A673 (cell line): ENCODE results near the gene KCNQ1. TPM values are rescaled to one million over a fixed set of nuclear protein-coding genes. Genes with fewer than 3 reads are reported as not detected.

Experiments
- BruUV-seq: library from RNA; stranded (reverse); fragments of 400-500 nt; replicated peaks from 2 replicates; lab custom pipeline; 2021; lab: Mats Ljungman, UMichigan
- CTCF ChIA-PET: fragments of 300-600 bp; sonication (Branson Sonifier 250); formaldehyde crosslinking; loops from one replicate; lab custom pipeline; 2022; ENCODE audit warnings: antibody characterized with exemption; lab: Charles Lee
- POLR2A ChIA-PET: fragments of 300-600 bp; sonication (Branson Sonifier 250); formaldehyde crosslinking; loops from one replicate; lab custom pipeline; 2022; ENCODE audit warnings: antibody characterized with exemption; ENCODE audit not compliant: low non-redundant PET; lab: Charles Lee
- DNase-seq: peaks from one replicate; pipeline ENCODE4 v3.0.0-alpha.2; 2015; ENCODE audit warnings: low spot score
- H3K27ac ChIP-seq: fragments of 200-600 bp; sonication (generic); 2 replicates; pipeline ENCODE4 v1.5.1; 2016; ENCODE audit warnings: mixed run types, low read depth, mild to moderate bottlenecking, mixed read lengths, antibody characterized with exemption, low read length; ENCODE audit not compliant: poor library complexity, severe bottlenecking
- H3K27me3 ChIP-seq: fragments of 200-600 bp; sonication (generic); replicated peaks from 2 replicates; pipeline ENCODE4 v1.6.1; 2017; ENCODE audit warnings: mixed run types, low read depth, mild to moderate bottlenecking, mixed read lengths, antibody characterized with exemption, low read length; ENCODE audit not compliant: insufficient read depth, poor library complexity
- H3K36me3 ChIP-seq: fragments of 200-600 bp; sonication (generic); 2 replicates; pipeline ENCODE4 v1.6.1; 2016; ENCODE audit warnings: mixed run types, mild to moderate bottlenecking, mixed read lengths, antibody characterized with exemption, low read length; ENCODE audit not compliant: insufficient read depth, poor library complexity, severe bottlenecking
- H3K4me1 ChIP-seq: fragments of 200-600 bp; sonication (generic); 2 replicates; pipeline ENCODE4 v1.6.1; 2017; ENCODE audit warnings: mixed run types, mild to moderate bottlenecking, mixed read lengths, antibody characterized with exemption, low read length; ENCODE audit not compliant: insufficient read depth, poor library complexity, severe bottlenecking
- H3K4me3 ChIP-seq: fragments of 200-600 bp; sonication (generic); 2 replicates; pipeline ENCODE4 v1.5.1; 2016; ENCODE audit warnings: low read depth, mixed run types, mild to moderate bottlenecking, mixed read lengths, low read length; ENCODE audit not compliant: poor library complexity, severe bottlenecking
- H3K9me3 ChIP-seq: fragments of 200-600 bp; sonication (generic); 2 replicates; pipeline ENCODE4 v1.6.1; 2016; ENCODE audit warnings: mixed run types, low read depth, mild to moderate bottlenecking, mixed read lengths, antibody characterized with exemption, low read length; ENCODE audit not compliant: poor library complexity, severe bottlenecking
- EZH2 ChIP-seq: fragments of 200-600 bp; sonication (generic); IDR thresholded peaks from 2 replicates; pipeline ENCODE4 v1.6.1; 2017; ENCODE audit warnings: borderline replicate concordance, low read depth, mild to moderate bottlenecking, mixed read lengths, antibody characterized with exemption, low read length; ENCODE audit not compliant: poor library complexity, severe bottlenecking
- intact Hi-C: fragments of 100-400 bp; cut with micrococcal nuclease; formaldehyde crosslinking; loops from one replicate; pipeline ENCODE4 v1.10.0; 2022; ENCODE audit not compliant: unreplicated experiment
- total RNA-seq: library from RNA; stranded (reverse); gene quantifications from 2 replicates; pipeline ENCODE4 v1.2.3, GENCODE V29; 2021
- TF ChIP-seq, protein P1 (sequence below): fragments of 300-800, 200-600 bp; sonication (generic); conservative IDR thresholded peaks from 2 replicates; pipeline ENCODE4 v1.5.1; 2017; ENCODE audit warnings: low read depth, mild to moderate bottlenecking, antibody characterized with exemption, low read length, moderate library complexity, mixed read lengths

Gene KCNQ1
- total RNA-seq, 1 experiment from 2014 or later, result not detected

DNA sequence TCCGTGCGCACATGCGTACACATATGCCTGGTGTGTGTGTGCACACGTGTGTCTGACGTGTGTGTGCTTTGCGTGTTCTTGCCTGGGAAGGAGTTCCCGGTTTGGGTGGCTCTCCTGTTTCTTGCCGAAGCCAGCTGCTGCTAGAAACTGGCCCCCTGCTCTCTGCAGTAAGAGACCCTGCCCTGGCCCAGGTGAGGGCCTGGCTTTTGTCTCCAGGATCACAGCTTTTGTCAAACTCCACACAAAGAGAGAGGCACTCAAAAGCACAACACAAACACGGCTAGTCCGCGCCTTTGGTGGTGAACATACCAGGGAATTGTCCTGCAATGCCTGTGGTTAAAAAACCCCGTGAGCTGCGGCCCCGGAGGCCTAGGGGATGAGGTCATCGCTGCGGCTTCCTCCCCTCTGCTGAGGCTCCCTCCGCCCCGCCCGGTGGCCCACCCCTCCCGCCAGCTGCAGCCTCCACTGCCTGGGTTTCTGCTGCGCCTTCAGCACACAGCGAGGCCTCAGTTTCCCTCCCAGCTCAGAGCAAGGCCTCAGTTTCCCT lies 88.9 kb downstream of the KCNQ1 start:
- ChIA-PET POLR2A (no interaction called here), CTCF (interaction anchor here (0.8 to 4.0 kb wide), 2 partner anchors 175 to 357 kb away, joined by 3 to 52 read pairs; no protein-coding TSS in a partner anchor)
- TF ChIP-seq EZH2, result no peak
- TF ChIP-seq, protein P1, sequence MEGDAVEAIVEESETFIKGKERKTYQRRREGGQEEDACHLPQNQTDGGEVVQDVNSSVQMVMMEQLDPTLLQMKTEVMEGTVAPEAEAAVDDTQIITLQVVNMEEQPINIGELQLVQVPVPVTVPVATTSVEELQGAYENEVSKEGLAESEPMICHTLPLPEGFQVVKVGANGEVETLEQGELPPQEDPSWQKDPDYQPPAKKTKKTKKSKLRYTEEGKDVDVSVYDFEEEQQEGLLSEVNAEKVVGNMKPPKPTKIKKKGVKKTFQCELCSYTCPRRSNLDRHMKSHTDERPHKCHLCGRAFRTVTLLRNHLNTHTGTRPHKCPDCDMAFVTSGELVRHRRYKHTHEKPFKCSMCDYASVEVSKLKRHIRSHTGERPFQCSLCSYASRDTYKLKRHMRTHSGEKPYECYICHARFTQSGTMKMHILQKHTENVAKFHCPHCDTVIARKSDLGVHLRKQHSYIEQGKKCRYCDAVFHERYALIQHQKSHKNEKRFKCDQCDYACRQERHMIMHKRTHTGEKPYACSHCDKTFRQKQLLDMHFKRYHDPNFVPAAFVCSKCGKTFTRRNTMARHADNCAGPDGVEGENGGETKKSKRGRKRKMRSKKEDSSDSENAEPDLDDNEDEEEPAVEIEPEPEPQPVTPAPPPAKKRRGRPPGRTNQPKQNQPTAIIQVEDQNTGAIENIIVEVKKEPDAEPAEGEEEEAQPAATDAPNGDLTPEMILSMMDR, result no peak
- peak; percentile 9 for DNase-seq
- no peaks in the 10 kb centered on the region for H3K27me3 ChIP-seq
- intact Hi-C loops, result loop anchor here (1.0 to 10.0 kb wide), 3 partner anchors 339 to 359 kb away; no protein-coding TSS in a partner anchor
- H3K36me3 ChIP-seq, result no peaks in the 10 kb centered on the region
- H3K4me1 ChIP-seq, result peaks cover 5% of the 10 kb centered on the region
- no peaks in the 10 kb centered on the region for H3K9me3 ChIP-seq
- no peak overlapping the region for H3K4me3 ChIP-seq
- no TSS peak for BruUV-seq
- H3K27ac ChIP-seq, result no peak overlapping the region

DNA sequence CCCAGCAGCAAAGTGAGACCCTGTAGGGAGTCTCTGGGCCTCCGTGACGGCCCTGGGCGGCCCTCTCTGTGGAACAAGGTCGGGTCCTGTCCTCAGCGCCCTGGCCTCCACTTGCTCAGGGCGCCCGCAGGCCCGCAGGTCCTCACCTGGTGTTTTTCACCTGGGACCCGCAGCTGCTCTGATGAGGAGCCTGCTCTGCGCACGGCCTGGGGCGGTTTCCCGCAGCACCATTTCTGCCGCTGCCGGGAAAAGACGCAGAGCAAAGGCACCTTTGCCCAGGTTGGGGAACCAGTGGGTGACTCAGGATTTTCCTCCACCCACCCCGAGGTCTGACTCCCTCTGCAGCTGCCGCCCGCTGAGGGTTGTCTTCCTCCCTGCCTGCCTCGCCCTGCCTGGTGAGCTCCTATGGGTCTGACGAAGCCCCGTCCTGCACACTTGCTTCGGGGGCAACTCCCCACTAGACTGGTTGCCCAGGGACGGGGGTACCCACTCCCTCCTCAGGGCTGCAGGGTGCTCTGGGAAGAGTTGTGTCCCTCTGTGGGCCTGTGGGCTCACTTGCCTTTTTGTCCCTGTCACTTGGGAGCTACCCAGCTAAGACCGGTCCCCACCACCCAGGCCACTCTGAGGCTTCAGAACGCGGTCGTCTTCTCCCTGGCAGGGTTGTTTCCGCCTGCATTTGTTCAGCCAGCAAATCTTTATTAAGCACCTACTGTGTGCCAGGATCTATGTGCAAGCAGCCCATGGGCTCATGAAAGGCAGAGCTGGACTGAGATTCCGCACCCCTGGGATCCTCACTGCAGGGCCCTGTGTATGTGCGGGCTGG lies 89.5 kb downstream of the KCNQ1 start:
- H3K36me3 ChIP-seq, result no peaks in the 10 kb centered on the region
- no peak for DNase-seq
- H3K27me3 ChIP-seq, result no peaks in the 10 kb centered on the region
- POLR2A ChIA-PET, result no interaction called here
- intact Hi-C loops, result loop anchor here (10.0 kb wide), 1 partner anchor 340 kb away; no protein-coding TSS in a partner anchor
- no peak overlapping the region for H3K27ac ChIP-seq
- H3K4me1 ChIP-seq, result peaks cover 5% of the 10 kb centered on the region
- no peak overlapping the region for H3K4me3 ChIP-seq
- no peaks in the 10 kb centered on the region for H3K9me3 ChIP-seq
- TF ChIP-seq, protein P1, result no peak
- no peak for TF ChIP-seq EZH2
- CTCF ChIA-PET, result interaction anchor here (1.1 kb wide), 1 partner anchor 354 kb away, joined by 3 read pairs; no protein-coding TSS in a partner anchor
- BruUV-seq, result no TSS peak

DNA sequence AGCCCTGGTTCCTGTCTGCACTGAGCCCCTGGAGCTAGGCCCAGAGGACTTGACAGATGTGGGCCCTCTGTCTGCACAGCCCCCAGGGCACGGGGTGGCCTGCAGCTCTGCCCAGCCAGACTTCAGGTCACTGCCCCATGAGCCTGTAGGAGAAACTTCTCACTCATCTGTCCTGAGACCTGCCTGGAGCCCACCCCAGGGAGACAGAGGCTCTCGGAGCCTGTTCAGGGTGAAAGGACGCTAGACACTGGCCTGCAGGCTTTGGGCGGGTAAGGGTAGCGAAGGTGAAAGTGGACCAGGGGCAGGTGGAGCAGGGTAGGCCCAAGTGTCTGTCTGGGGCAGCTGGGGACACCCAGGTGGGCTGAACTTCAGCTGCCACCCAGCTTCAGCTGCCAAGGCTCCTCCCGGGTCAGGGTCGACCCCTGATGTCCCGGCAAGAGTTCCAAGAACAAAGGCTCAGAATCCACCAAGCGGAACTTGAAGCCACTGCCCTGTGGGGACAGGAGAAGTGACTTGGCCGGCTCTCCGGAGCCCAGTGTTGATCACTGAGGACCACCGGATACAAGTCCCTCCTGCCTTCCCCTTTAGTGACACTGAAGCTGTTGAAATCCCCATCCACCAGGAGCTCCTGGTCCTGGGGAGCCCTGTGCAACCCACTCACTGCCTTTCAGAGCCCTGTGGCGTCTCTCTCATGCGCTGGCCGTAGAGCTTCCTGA lies 90.3 kb downstream of the KCNQ1 start:
- H3K4me3 ChIP-seq, result no peak overlapping the region
- no peaks in the 10 kb centered on the region for H3K36me3 ChIP-seq
- H3K27me3 ChIP-seq, result no peaks in the 10 kb centered on the region
- ChIA-PET CTCF (interaction anchor here (1.1 kb wide), 1 partner anchor 353 kb away, joined by 3 read pairs; no protein-coding TSS in a partner anchor), POLR2A (no interaction called here)
- intact Hi-C loops, result loop anchor here (10.0 kb wide), 1 partner anchor 340 kb away; no protein-coding TSS in a partner anchor
- no peaks in the 10 kb centered on the region for H3K9me3 ChIP-seq
- no peak for DNase-seq
- H3K4me1 ChIP-seq, result peaks cover 5% of the 10 kb centered on the region
- H3K27ac ChIP-seq, result no peak overlapping the region
- no peak for TF ChIP-seq EZH2
- TF ChIP-seq, protein P1, result no peak
- no TSS peak for BruUV-seq
